Left lung (tissue), 10 donors: ENCODE measurements around the gene TMEM108. TPM values are rescaled to one million over a fixed set of nuclear protein-coding genes. Genes with fewer than 3 reads are reported as not detected.

Experiments used
- ATAC-seq: fragments of 200-7000 bp; cut with Tn5 transposase; one replicate; pipeline ENCODE4 v1.9.1; 2020; ENCODE audit warnings: moderate library complexity
- DNase-seq, 4 donors: peaks; one replicate each; pipeline ENCODE4 v3.0.0-alpha.2; 2013 to 2020
- H3K27ac ChIP-seq, 2 donors: fragments of 200-600 bp; sonication (generic) in 1 of 2; one replicate each; pipeline versions ENCODE4 v1.5.0 to v1.8.0; 2020 to 2021
- H3K27me3 ChIP-seq, 2 donors: fragments of 200-600 bp; sonication (generic) in 1 of 2; one replicate each; pipeline versions ENCODE4 v1.5.0 to v1.8.0; 2020 to 2021
- H3K36me3 ChIP-seq, 2 donors: fragments of 200-600 bp; sonication (generic) in 1 of 2; one replicate each; pipeline versions ENCODE4 v1.5.0 to v1.8.0; 2020 to 2021
- H3K4me1 ChIP-seq, 2 donors: fragments of 200-600 bp; one replicate each; pipeline ENCODE4 v1.8.0; 2021
- H3K4me3 ChIP-seq, 2 donors: fragments of 200-600 bp; sonication (generic) in 1 of 2; one replicate each; pipeline versions ENCODE4 v1.5.0 to v1.8.0; 2020 to 2021; ENCODE audit warnings: mild to moderate bottlenecking in 1 of 2
- H3K9me3 ChIP-seq, 2 donors: fragments of 200-600 bp; sonication (generic) in 1 of 2; one replicate each; pipeline versions ENCODE4 v1.5.0 to v1.8.0; 2020 to 2021
- intact Hi-C, 2 donors: fragments of 100-400 bp; cut with DNase I; formaldehyde crosslinking; loops; one replicate each; pipeline versions ENCODE4 v1.11.2 to v1.14.2; 2022
- polyA plus RNA-seq, 6 donors: library from polyadenylated mRNA; unstranded; fragments of 120-200 nt; gene quantifications; one replicate each; pipeline ENCODE4 v1.2.1, GENCODE V29; 2013; ENCODE audit not compliant: insufficient read length in 6 of 6
- total RNA-seq, 2 donors: library from RNA; stranded (reverse); fragmentation: NEBNext Ultra II Directional; extraction: Animal tissue kit (Norgen Biotek cat#: 25700); gene quantifications; one replicate each; pipeline ENCODE4 v1.2.1, GENCODE V29; 2021
- TF ChIP-seq, protein P1 (sequence below), 2 donors: fragments of 200-600 bp; sonication (generic) in 1 of 2; IDR thresholded peaks; one replicate each; pipeline versions ENCODE4 v1.5.0 to v1.8.0; 2021; ENCODE audit warnings: antibody characterized with exemption in 2 of 2
- donor health status: DM: no; HTN: yes; CAD: no.
- donor health status: DM: no; HTN: no; CAD: no.

The TMEM108 gene
- total and polyA plus RNA-seq, 8 donors: 18.5 to 58.8 (median 43.7) TPM

DNA sequence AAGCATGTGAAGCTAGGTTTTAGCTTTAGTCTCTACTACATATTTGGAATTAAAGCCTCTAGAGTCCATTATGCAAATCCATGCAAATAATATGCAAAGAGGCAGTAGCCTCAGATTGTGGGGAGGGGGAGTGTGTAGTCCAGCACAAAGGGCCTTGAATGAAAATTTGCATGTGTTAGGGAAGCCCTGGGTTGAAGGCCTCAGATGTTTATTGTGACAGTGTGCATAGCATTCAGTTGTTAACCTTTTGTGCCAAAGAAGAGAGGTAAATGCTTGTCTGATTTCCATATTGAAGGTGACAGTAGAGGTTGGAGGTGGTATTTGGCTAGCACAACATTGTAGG lies 337.2 kb downstream of the TMEM108 start:
- intact Hi-C loops: loop anchor here in 1 of 2 donors (5.0 kb wide), 1 partner anchor 333 kb away; no protein-coding TSS in a partner anchor
- ATAC-seq (no peak), DNase-seq (no peak)
- Histone ChIP-seq H3K27me3 (no peaks in the 10 kb centered on the region), H3K36me3 (no peaks in the 10 kb centered on the region), H3K4me1 (peaks cover 0 to 8% of the 10 kb centered on the region in 2 donors), H3K9me3 (no peaks in the 10 kb centered on the region), H3K27ac (no peak overlapping the region), H3K4me3 (no peak overlapping the region)
- TF ChIP-seq, protein P1, sequence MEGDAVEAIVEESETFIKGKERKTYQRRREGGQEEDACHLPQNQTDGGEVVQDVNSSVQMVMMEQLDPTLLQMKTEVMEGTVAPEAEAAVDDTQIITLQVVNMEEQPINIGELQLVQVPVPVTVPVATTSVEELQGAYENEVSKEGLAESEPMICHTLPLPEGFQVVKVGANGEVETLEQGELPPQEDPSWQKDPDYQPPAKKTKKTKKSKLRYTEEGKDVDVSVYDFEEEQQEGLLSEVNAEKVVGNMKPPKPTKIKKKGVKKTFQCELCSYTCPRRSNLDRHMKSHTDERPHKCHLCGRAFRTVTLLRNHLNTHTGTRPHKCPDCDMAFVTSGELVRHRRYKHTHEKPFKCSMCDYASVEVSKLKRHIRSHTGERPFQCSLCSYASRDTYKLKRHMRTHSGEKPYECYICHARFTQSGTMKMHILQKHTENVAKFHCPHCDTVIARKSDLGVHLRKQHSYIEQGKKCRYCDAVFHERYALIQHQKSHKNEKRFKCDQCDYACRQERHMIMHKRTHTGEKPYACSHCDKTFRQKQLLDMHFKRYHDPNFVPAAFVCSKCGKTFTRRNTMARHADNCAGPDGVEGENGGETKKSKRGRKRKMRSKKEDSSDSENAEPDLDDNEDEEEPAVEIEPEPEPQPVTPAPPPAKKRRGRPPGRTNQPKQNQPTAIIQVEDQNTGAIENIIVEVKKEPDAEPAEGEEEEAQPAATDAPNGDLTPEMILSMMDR (IDR thresholded peaks at IDR 0.05): no peak

DNA sequence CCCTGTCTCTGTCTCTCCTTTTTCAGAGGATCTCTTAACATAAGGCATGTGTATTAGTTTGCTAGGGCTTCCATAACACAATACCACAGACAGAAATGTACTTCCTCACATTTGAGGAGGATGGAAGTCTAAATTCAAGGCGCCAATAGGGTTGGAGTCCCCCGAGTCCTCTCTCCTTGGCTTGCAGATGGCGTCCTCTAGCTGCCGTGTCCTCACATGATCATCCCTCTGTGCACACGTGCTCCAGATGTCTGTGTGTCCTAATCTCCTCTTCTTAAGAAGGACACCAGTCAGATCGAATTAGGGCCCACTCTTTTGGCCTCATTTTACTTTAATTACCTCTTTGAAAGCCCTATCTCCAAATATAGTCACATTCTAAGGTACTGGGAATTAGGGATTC lies 338.6 kb downstream of the TMEM108 start:
- TF ChIP-seq, protein P1 (IDR thresholded peaks at IDR 0.05): no peak
- intact Hi-C loops: loop anchor here in 1 of 2 donors (5.0 kb wide), 1 partner anchor 335 kb away; no protein-coding TSS in a partner anchor
- Histone ChIP-seq H3K9me3 (no peaks in the 10 kb centered on the region), H3K36me3 (no peaks in the 10 kb centered on the region), H3K27ac (no peak overlapping the region), H3K4me1 (peaks cover 0 to 8% of the 10 kb centered on the region in 2 donors), H3K27me3 (no peaks in the 10 kb centered on the region), H3K4me3 (no peak overlapping the region)
- DNase-seq: no peak
- no peak for ATAC-seq

DNA sequence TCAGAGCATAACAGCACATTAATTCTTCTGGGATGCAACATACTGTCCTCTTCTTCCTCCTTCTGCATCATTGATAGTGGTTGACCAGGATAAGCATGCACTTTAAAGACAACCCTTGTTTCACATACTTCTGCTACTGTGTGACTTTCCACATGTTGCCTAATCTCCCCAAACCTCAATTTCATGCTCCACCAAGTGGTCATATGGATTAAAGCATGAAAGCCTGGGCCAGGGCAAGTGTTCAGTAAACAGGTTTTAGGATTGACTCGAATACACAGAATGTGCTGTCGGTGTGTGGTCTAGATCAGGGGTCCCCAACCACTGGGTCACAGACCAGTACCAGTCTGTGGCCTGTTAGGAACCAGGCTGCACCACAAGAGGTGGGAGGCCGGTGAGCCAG lies 339.2 kb downstream of the TMEM108 start:
- intact Hi-C loops: loop anchor here in 1 of 2 donors (5.0 kb wide), 1 partner anchor 335 kb away; no protein-coding TSS in a partner anchor
- Histone ChIP-seq H3K27ac (no peak overlapping the region), H3K27me3 (no peaks in the 10 kb centered on the region), H3K4me1 (peaks cover 0 to 8% of the 10 kb centered on the region in 2 donors), H3K36me3 (no peaks in the 10 kb centered on the region), H3K9me3 (no peaks in the 10 kb centered on the region), H3K4me3 (no peak overlapping the region)
- ATAC-seq: peak; percentile 73
- DNase-seq: peak in 2 of 4 donors; percentile 35 to 62
- TF ChIP-seq, protein P1 (IDR thresholded peaks at IDR 0.05): peak in 1 of 2 donors; percentile 44

DNA sequence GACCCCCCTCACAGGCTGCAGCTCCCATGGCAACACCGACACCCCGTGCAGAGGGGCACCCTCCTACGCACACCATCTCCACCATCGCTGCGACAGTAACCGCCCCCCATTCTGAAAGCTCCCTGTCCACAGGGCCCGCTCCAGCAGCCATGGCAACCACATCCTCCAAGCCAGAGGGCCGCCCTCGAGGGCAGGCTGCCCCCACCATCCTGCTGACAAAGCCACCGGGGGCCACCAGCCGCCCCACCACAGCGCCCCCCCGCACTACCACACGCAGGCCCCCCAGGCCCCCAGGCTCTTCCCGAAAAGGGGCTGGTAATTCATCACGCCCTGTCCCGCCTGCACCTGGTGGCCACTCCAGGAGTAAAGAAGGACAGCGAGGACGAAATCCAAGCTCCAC lies 341.7 kb downstream of the TMEM108 start:
- Histone ChIP-seq H3K9me3 (no peaks in the 10 kb centered on the region), H3K4me1 (peaks cover 0 to 18% of the 10 kb centered on the region in 2 donors), H3K27me3 (no peaks in the 10 kb centered on the region), H3K4me3 (no peak overlapping the region), H3K36me3 (no peaks in the 10 kb centered on the region), H3K27ac (no peak overlapping the region)
- TF ChIP-seq, protein P1 (IDR thresholded peaks at IDR 0.05): no peak
- ATAC-seq (no peak), DNase-seq (peak in 1 of 4 donors; percentile 72)
- intact Hi-C loops: loop anchor here in 1 of 2 donors (5.0 to 10.0 kb wide), 2 partner anchors 338 to 645 kb away; no protein-coding TSS in a partner anchor

DNA sequence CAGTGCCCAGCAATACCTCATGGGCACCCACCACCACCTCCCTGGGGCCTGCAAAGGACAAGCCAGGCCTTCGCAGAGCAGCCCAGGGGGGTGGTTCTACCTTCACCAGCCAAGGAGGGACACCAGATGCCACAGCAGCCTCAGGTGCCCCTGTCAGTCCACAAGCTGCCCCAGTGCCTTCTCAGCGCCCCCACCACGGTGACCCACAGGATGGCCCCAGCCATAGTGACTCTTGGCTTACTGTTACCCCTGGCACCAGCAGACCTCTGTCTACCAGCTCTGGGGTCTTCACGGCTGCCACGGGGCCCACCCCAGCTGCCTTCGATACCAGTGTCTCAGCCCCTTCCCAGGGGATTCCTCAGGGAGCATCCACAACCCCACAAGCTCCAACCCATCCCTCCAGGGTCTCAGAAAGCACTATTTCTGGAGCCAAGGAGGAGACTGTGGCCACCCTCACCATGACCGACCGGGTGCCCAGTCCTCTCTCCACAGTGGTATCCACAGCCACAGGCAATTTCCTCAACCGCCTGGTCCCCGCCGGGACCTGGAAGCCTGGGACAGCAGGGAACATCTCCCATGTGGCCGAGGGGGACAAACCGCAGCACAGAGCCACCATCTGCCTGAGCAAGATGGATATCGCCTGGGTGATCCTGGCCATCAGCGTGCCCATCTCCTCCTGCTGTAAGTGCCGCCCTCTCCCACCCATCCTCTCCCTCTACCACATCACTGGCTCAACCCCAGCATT lies 342.5 kb downstream of the TMEM108 start:
- H3K27ac ChIP-seq: no peak overlapping the region
- ATAC-seq (no peak), DNase-seq (peak in 1 of 4 donors; percentile 76)
- TF ChIP-seq, protein P1 (IDR thresholded peaks at IDR 0.05): no peak
- intact Hi-C loops: loop anchor here in 1 of 2 donors (10.0 kb wide), 1 partner anchor 646 kb away; no protein-coding TSS in a partner anchor
- no peaks in the 10 kb centered on the region for H3K36me3 ChIP-seq
- H3K4me3 ChIP-seq: no peak overlapping the region
- H3K4me1 ChIP-seq: peaks cover 0 to 18% of the 10 kb centered on the region in 2 donors
- H3K27me3 ChIP-seq: no peaks in the 10 kb centered on the region
- no peaks in the 10 kb centered on the region for H3K9me3 ChIP-seq
